Measurements from ENCODE around the gene MSL1. TPM values are rescaled to one million over a fixed set of nuclear protein-coding genes. Genes with fewer than 3 reads are reported as not detected.

Gene MSL1
- polyA plus RNA-seq, 1 donor from 2014 or later, result 137 TPM

GRCh38 chr17:40153603-40154236 lies 31.9 kb downstream of the MSL1 start:
- no peaks in the 10 kb centered on the region for H3F3A ChIP-seq (ENCODE audit: insufficient read depth, low read length, poor library complexity, severe bottlenecking)
- no peaks in the 10 kb centered on the region for H4K20me1 ChIP-seq (ENCODE audit: insufficient read depth)
- H3K27me3 ChIP-seq (ENCODE audit: insufficient read depth, low read depth, low read length), result no peaks in the 10 kb centered on the region
- no peak for TF ChIP-seq EP300 (conservative IDR thresholded peaks at IDR 0.05; ENCODE audit: poor library complexity, severe bottlenecking)
- no peak for TF ChIP-seq POLR2AphosphoS5 (IDR thresholded peaks at IDR 0.05)
- no peak for TF ChIP-seq RAD21 (conservative IDR thresholded peaks at IDR 0.05)
- TF ChIP-seq EZH2 (IDR thresholded peaks at IDR 0.05; ENCODE audit: borderline replicate concordance, insufficient read depth, low read length, poor library complexity, severe bottlenecking), result no peak
- TF ChIP-seq TAF1 (IDR thresholded peaks at IDR 0.05; ENCODE audit: low read depth), result no peak
- TF ChIP-seq REST (IDR thresholded peaks at IDR 0.05; ENCODE audit: borderline replicate concordance), result no peak
- no peak for TF ChIP-seq SMC3 (conservative IDR thresholded peaks at IDR 0.05; ENCODE audit: poor library complexity)
- TF ChIP-seq MXI1 (conservative IDR thresholded peaks at IDR 0.05; ENCODE audit: poor library complexity, severe bottlenecking), result no peak
- no peak for TF ChIP-seq CTCF (IDR thresholded peaks at IDR 0.05; ENCODE audit: poor library complexity, severe bottlenecking)
- no peak overlapping the region for H3K4me2 ChIP-seq (ENCODE audit: low read length)
- H2AFZ ChIP-seq (ENCODE audit: low read depth, low read length), result no peak overlapping the region
- H3K9me2 ChIP-seq (ENCODE audit: insufficient read depth, low read length), result no peaks in the 10 kb centered on the region
- no peak overlapping the region for H3K9ac ChIP-seq (ENCODE audit: low read length)
- H3K9me3 ChIP-seq (ENCODE audit: low read length), result no peaks in the 10 kb centered on the region
- peaks cover 28% of the 10 kb centered on the region for H3K79me2 ChIP-seq (replicated peaks; ENCODE audit: insufficient read depth, low read length)
- no peak overlapping the region for H3K4me3 ChIP-seq (ENCODE audit: low read length)
- no peak overlapping the region for H3K27ac ChIP-seq (ENCODE audit: low read length)
- no peaks in the 10 kb centered on the region for H3K36me3 ChIP-seq (ENCODE audit: insufficient read depth, low read length)

GRCh38 chr17:40157973-40158372 lies 36.2 kb downstream of the MSL1 start:
- H3F3A ChIP-seq (ENCODE audit: insufficient read depth, low read length, poor library complexity, severe bottlenecking), result no peaks in the 10 kb centered on the region
- H3K79me2 ChIP-seq (replicated peaks; ENCODE audit: insufficient read depth, low read length), result peaks cover 18% of the 10 kb centered on the region
- H4K20me1 ChIP-seq (ENCODE audit: insufficient read depth), result no peaks in the 10 kb centered on the region
- TF ChIP-seq MXI1 (conservative IDR thresholded peaks at IDR 0.05; ENCODE audit: poor library complexity, severe bottlenecking) (no peak), EZH2 (IDR thresholded peaks at IDR 0.05; ENCODE audit: borderline replicate concordance, insufficient read depth, low read length, poor library complexity, severe bottlenecking) (no peak), EP300 (conservative IDR thresholded peaks at IDR 0.05; ENCODE audit: poor library complexity, severe bottlenecking) (no peak), CTCF (IDR thresholded peaks at IDR 0.05; ENCODE audit: poor library complexity, severe bottlenecking) (no peak), REST (IDR thresholded peaks at IDR 0.05; ENCODE audit: borderline replicate concordance) (no peak), TAF1 (IDR thresholded peaks at IDR 0.05; ENCODE audit: low read depth) (no peak), RAD21 (conservative IDR thresholded peaks at IDR 0.05) (no peak), POLR2AphosphoS5 (IDR thresholded peaks at IDR 0.05) (no peak)
- no peaks in the 10 kb centered on the region for H3K36me3 ChIP-seq (ENCODE audit: insufficient read depth, low read length)
- H3K4me3 ChIP-seq (ENCODE audit: low read length), result no peak overlapping the region
- no peak overlapping the region for H3K9ac ChIP-seq (ENCODE audit: low read length)
- no peaks in the 10 kb centered on the region for H3K9me3 ChIP-seq (ENCODE audit: low read length)
- H3K27ac ChIP-seq (ENCODE audit: low read length), result no peak overlapping the region
- no peak overlapping the region for H2AFZ ChIP-seq (ENCODE audit: low read depth, low read length)
- no peaks in the 10 kb centered on the region for H3K9me2 ChIP-seq (ENCODE audit: insufficient read depth, low read length)
- H3K27me3 ChIP-seq (ENCODE audit: insufficient read depth, low read depth, low read length), result no peaks in the 10 kb centered on the region
- no peak overlapping the region for H3K4me2 ChIP-seq (ENCODE audit: low read length)
